Liver (tissue), 9 donors: ENCODE measurements around the gene CYP26C1. TPM values are rescaled to one million over a fixed set of nuclear protein-coding genes. Genes with fewer than 3 reads are reported as not detected.
A peak's percentile ranks its signal among the peaks of the same experiment; 100 is the strongest.

Experiments used
- DNase-seq: peaks from one replicate; pipeline ENCODE4 v3.0.0-alpha.2; 2017; ENCODE audit warnings: low spot score
- H3K27ac ChIP-seq, 2 donors: one replicate each; pipeline ENCODE4 v1.7.0; 2013; ENCODE audit warnings: inconsistent platforms in 2 of 2, low read length in 2 of 2, control low read depth in 1 of 2, low read depth in 1 of 2, mild to moderate bottlenecking in 1 of 2
- H3K27me3 ChIP-seq, 4 donors: one replicate each; pipeline versions ENCODE4 v1.6.1 to v1.7.0; 2013; ENCODE audit warnings: low read length in 3 of 4, inconsistent platforms in 1 of 4, mild to moderate bottlenecking in 1 of 4, moderate library complexity in 1 of 4; ENCODE audit not compliant: control insufficient read depth in 4 of 4, insufficient read depth in 4 of 4
- H3K36me3 ChIP-seq, 4 donors: one replicate each; pipeline versions ENCODE4 v1.6.1 to v1.7.0; 2013; ENCODE audit warnings: low read length in 3 of 4, mild to moderate bottlenecking in 3 of 4, low read depth in 1 of 4, moderate library complexity in 1 of 4; ENCODE audit not compliant: control insufficient read depth in 4 of 4, insufficient read depth in 3 of 4
- H3K4me1 ChIP-seq, 4 donors: one replicate each; pipeline versions ENCODE4 v1.6.1 to v1.7.0; 2013; ENCODE audit warnings: low read length in 3 of 4, mild to moderate bottlenecking in 3 of 4, moderate library complexity in 1 of 4; ENCODE audit not compliant: control insufficient read depth in 4 of 4, insufficient read depth in 4 of 4
- H3K4me3 ChIP-seq, 3 donors: one replicate each; pipeline versions ENCODE4 v1.6.1 to v1.7.0; 2013; ENCODE audit warnings: low read length in 3 of 3, control low read depth in 1 of 3, low read depth in 1 of 3, mild to moderate bottlenecking in 1 of 3
- H3K9ac ChIP-seq, 2 donors: one replicate each; pipeline ENCODE4 v1.7.0; 2013; ENCODE audit warnings: low read length in 2 of 2, mild to moderate bottlenecking in 2 of 2, moderate library complexity in 2 of 2, control low read depth in 1 of 2, low read depth in 1 of 2
- H3K9me3 ChIP-seq, 4 donors: one replicate each; pipeline versions ENCODE4 v1.6.1 to v1.7.0; 2013; ENCODE audit warnings: low read length in 3 of 4; ENCODE audit not compliant: control insufficient read depth in 4 of 4
- ATF3 ChIP-seq: IDR thresholded peaks from 2 replicates; pipeline ENCODE4 v1.6.1; 2016; ENCODE audit warnings: antibody characterized with exemption
- CTCF ChIP-seq: fragments of 150-350 bp; IDR thresholded peaks from 2 replicates; pipeline ENCODE4 v1.5.1; 2017; ENCODE audit warnings: improper control_type of control experiment, low read depth, low read length; ENCODE audit not compliant: missing input control
- EGR1 ChIP-seq, 2 donors: IDR thresholded peaks; 2 replicates each; pipeline ENCODE4 v1.6.1; 2016 to 2018; ENCODE audit warnings: antibody characterized with exemption in 2 of 2, low read depth in 2 of 2
- FOXA1 ChIP-seq: IDR thresholded peaks from 2 replicates; pipeline ENCODE4 v1.6.1; 2016; ENCODE audit warnings: antibody characterized with exemption
- FOXA2 ChIP-seq: IDR thresholded peaks from 2 replicates; pipeline ENCODE4 v1.6.1; 2016; ENCODE audit warnings: antibody characterized with exemption
- GABPA ChIP-seq, 2 donors: IDR thresholded peaks in 1 of 2; conservative IDR thresholded peaks in 1 of 2; 2 replicates each; pipeline ENCODE4 v1.6.1; 2016; ENCODE audit warnings: antibody characterized with exemption in 2 of 2, mild to moderate bottlenecking in 1 of 2, moderate library complexity in 1 of 2
- HNF4A ChIP-seq, 2 donors: conservative IDR thresholded peaks; 2 replicates each; pipeline ENCODE4 v1.6.1; 2016; ENCODE audit warnings: antibody characterized with exemption in 2 of 2, mild to moderate bottlenecking in 2 of 2
- HNF4G ChIP-seq: IDR thresholded peaks from 2 replicates; pipeline ENCODE4 v1.6.1; 2016; ENCODE audit warnings: antibody characterized with exemption
- JUND ChIP-seq, 2 donors: IDR thresholded peaks; 2 replicates each; pipeline ENCODE4 v1.6.1; 2016; ENCODE audit warnings: antibody characterized with exemption in 2 of 2
- MAX ChIP-seq: IDR thresholded peaks from 2 replicates; pipeline ENCODE4 v1.6.1; 2016; ENCODE audit warnings: antibody characterized with exemption
- NR2F2 ChIP-seq: IDR thresholded peaks from 2 replicates; pipeline ENCODE4 v1.6.1; 2016; ENCODE audit warnings: antibody characterized with exemption
- RAD21 ChIP-seq, 2 donors: IDR thresholded peaks; 2 replicates each; pipeline ENCODE4 v1.6.1; 2016; ENCODE audit warnings: antibody characterized with exemption in 2 of 2, mild to moderate bottlenecking in 2 of 2
- REST ChIP-seq: IDR thresholded peaks from 2 replicates; pipeline ENCODE4 v1.6.1; 2016; ENCODE audit warnings: antibody characterized with exemption, mild to moderate bottlenecking
- RXRA ChIP-seq, 2 donors: IDR thresholded peaks; 2 replicates each; pipeline ENCODE4 v1.6.1; 2017 to 2018; ENCODE audit warnings: antibody characterized with exemption in 2 of 2, mild to moderate bottlenecking in 1 of 2
- SP1 ChIP-seq: IDR thresholded peaks from 2 replicates; pipeline ENCODE4 v1.6.1; 2018; ENCODE audit warnings: antibody characterized with exemption, mild to moderate bottlenecking
- TAF1 ChIP-seq: conservative IDR thresholded peaks from 2 replicates; pipeline ENCODE4 v1.6.1; 2016; ENCODE audit warnings: antibody characterized with exemption, mild to moderate bottlenecking
- YY1 ChIP-seq: IDR thresholded peaks from 2 replicates; pipeline ENCODE4 v1.6.1; 2016; ENCODE audit warnings: antibody characterized with exemption, mild to moderate bottlenecking
- ZBTB33 ChIP-seq: IDR thresholded peaks from 2 replicates; pipeline ENCODE4 v1.6.1; 2016; ENCODE audit warnings: antibody characterized with exemption
- whole genome bisulfite sequencing: extraction: QIAGEN DNeasy Blood & Tissue Kit; methylation state at CpG from one replicate; pipeline ENCODE4 v1.1.7; 2013; 5-methylcytosine and 5-hydroxymethylcytosine counted together
- polyA plus RNA-seq, 2 donors: library from polyadenylated mRNA; stranded (reverse) in 1 of 2; unstranded in 1 of 2; fragments of 200-250 nt in 1 of 2; fragments of >200 nt in 1 of 2; fragmentation: Nextera tagmentation in 1 of 2; extraction: Ambion mirVana in 1 of 2; gene quantifications; one replicate each; pipeline versions ENCODE4 v1.2.1 to v1.2.3, GENCODE V29; 2013 to 2015
- total RNA-seq, 2 donors: library from RNA; depleted of rRNA; stranded (reverse); fragments of >200 nt; gene quantifications; one replicate each; pipeline ENCODE4 v1.2.3, GENCODE V29; 2014
- donor health status: healthy.
- donor health status: healthy.
- donor health status: healthy.
- donor health status: healthy.
- donor health status: healthy.

CYP26C1 gene
- total and polyA plus RNA-seq, 4 donors = 0.09 to 0.25 TPM; not detected in 2

DNA sequence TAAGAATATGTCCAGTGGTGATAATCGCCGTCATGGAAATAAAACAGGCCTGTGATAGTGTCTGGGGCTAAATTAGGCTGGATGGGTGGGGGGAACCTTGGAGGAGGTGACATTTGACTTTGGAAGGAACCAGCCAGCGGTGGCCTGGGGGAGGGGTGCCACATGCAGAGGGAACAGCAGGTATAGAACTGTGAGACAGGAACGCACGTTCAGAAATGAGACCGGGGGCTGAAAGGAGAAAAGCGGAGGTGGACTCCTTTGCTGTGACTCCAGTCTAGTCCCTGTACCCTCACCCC is 10.5 kb downstream of the CYP26C1 start (continued):
- no peak for TF ChIP-seq CTCF
- no peak for TF ChIP-seq RXRA (IDR thresholded peaks at IDR 0.05)

DNA sequence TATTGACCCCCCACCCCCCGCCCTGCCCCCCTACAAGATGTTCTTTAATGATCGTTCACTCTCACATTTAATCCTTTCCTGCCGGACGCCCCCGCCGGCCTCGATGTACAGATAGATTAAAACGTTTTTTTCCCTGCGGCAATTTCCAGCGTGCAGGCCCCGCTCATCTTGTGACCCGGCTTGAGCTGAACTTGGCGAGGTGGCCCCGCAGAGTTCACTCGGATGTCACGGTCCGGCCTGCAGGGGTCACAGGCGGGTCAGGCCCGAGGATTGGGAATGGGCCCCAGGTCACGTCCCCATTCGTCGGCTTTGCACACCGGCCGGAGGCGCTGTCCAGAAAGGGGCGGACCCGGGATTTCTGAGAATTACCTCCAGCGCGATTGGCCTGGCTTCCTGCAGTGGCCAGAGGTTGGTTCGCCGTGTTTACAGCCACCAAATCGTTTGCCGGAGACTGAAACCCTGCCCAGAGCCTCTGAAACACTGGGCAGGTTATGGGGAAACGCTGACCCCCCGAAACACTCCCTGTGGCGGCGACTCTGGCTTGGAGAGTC is 11.2 kb downstream of the CYP26C1 start:
- TF ChIP-seq HNF4A (conservative IDR thresholded peaks at IDR 0.05) (peak; percentile 72 to 79), TAF1 (peak; percentile 25), ZBTB33 (peak; percentile 54), JUND (IDR thresholded peaks at IDR 0.05) (peak in 1 of 2 donors; percentile 44), CTCF (no peak), MAX (peak; percentile 62), RAD21 (IDR thresholded peaks at IDR 0.05) (peak; percentile 14 to 39), SP1 (peak; percentile 86), FOXA1 (peak; percentile 20), FOXA2 (peak; percentile 21), HNF4G (no peak), REST (peak; percentile 73), ATF3 (no peak), RXRA (IDR thresholded peaks at IDR 0.05) (peak; percentile 99), EGR1 (IDR thresholded peaks at IDR 0.05; ENCODE audit: low read depth in 2 of 2) (peak in 1 of 2 donors; percentile 14), NR2F2 (peak; percentile 54), YY1 (peak; percentile 56), GABPA (IDR thresholded peaks at IDR 0.05 in 1 of 2, conservative IDR thresholded peaks at IDR 0.05 in 1 of 2) (peak in 1 of 2 donors; percentile 37)
- Histone ChIP-seq H3K9me3 (no peaks in the 10 kb centered on the region), H3K9ac (peak overlapping the region; percentile 5 to 59), H3K4me3 (peak overlapping the region; percentile 54 to 68 (median 64)), H3K36me3 (no peaks in the 10 kb centered on the region), H3K4me1 (peaks cover 30 to 68% (median 53%) of the 10 kb centered on the region in 4 donors), H3K27me3 (peaks cover 1 to 12% (median 3%) of the 10 kb centered on the region in 4 donors), H3K27ac (peak overlapping the region; percentile 69 to 75)
- no peak for DNase-seq
- 1% methylated on average over 37 of the region's 37 CpGs for WGBS
